KG1 (cell line): ENCODE results near the gene HMGN5.

Experiments
- DNase-seq: peaks from one replicate; lab custom pipeline; 2025; lab: John Stamatoyannopoulos, UW

Gene HMGN5

GRCh38 chrX:81120258-81120935, 81.3 kb downstream of the HMGN5 start:
- DNase-seq: no peak

- no peak for DNase-seq
These were observed 87.0 kb downstream of the HMGN5 start for GRCh38 chrX:81114757-81115156.

GRCh38 chrX:81110286-81110685, 91.4 kb downstream of the HMGN5 start:
- no peak for DNase-seq

GRCh38 chrX:81082649-81083048, 119.1 kb downstream of the HMGN5 start:
- no peak for DNase-seq
